B cell (primary cell): Measurements from ENCODE around the gene TLE5. TPM values are rescaled to one million over a fixed set of nuclear protein-coding genes. Genes with fewer than 3 reads are reported as not detected.

Experiments used
- ATAC-seq: fragments of 200-7000 bp; cut with Tn5 transposase; one replicate; pipeline ENCODE4 v1.10.0; 2021; ENCODE audit warnings: low read depth, mild to moderate bottlenecking, moderate number of reproducible peaks, moderate library complexity
- CTCF ChIA-PET: fragments of 350-600 bp; sonication (Branson Sonifier 250); formaldehyde crosslinking; loops from one replicate; lab custom pipeline; 2021; ENCODE audit warnings: antibody characterized with exemption, inconsistent platforms; lab: Charles Lee
- POLR2A ChIA-PET: fragments of 350-600 bp; sonication (Branson Sonifier 250); formaldehyde crosslinking; loops from one replicate; lab custom pipeline; 2021; ENCODE audit warnings: antibody characterized with exemption; lab: Charles Lee
- DNase-seq: peaks from one replicate; pipeline ENCODE4 v3.0.0; 2013
- H2AFZ ChIP-seq: 2 replicates; pipeline ENCODE4 v1.6.1; 2012; ENCODE audit warnings: mild to moderate bottlenecking, low read depth, low read length; ENCODE audit not compliant: insufficient read depth, poor library complexity, severe bottlenecking
- H3K27ac ChIP-seq, 2 donors: 1 replicate in 1 of 2; 2 replicates in 1 of 2; pipeline ENCODE4 v1.5.1; 2012 to 2013; ENCODE audit warnings: low read length in 2 of 2, mild to moderate bottlenecking in 2 of 2, moderate library complexity in 1 of 2
- H3K27me3 ChIP-seq, 4 experiments: fragments of 200-600 bp in 1 of 4; sonication (generic) in 1 of 4; replicated peaks in 1 of 4; 1 replicate in 2 of 4; 2 replicates in 2 of 4; pipeline versions ENCODE4 v1.6.1 to v1.7.0; 2013 to 2016; ENCODE audit warnings: low read length in 3 of 4, mild to moderate bottlenecking in 2 of 4, mixed read lengths in 1 of 4, moderate library complexity in 1 of 4; ENCODE audit not compliant: insufficient read depth in 4 of 4, control insufficient read depth in 3 of 4; ENCODE audit errors: control extremely low read depth in 1 of 4
- H3K36me3 ChIP-seq, 2 experiments: replicated peaks in 1 of 2; 1 replicate in 1 of 2; 2 replicates in 1 of 2; pipeline versions ENCODE4 v1.6.1 to v1.7.1; 2013; ENCODE audit warnings: low read length in 1 of 2; ENCODE audit not compliant: insufficient read depth in 2 of 2, control insufficient read depth in 1 of 2; ENCODE audit errors: control extremely low read depth in 1 of 2, extremely low read depth in 1 of 2
- H3K4me1 ChIP-seq, 2 donors: fragments of 200-600 bp in 1 of 2; sonication (generic) in 1 of 2; 1 replicate in 1 of 2; 2 replicates in 1 of 2; pipeline versions ENCODE4 v1.5.1 to v1.6.1; 2013 to 2017; ENCODE audit warnings: low read length in 2 of 2; ENCODE audit not compliant: control insufficient read depth in 2 of 2, insufficient read depth in 2 of 2
- H3K4me2 ChIP-seq: replicated peaks from 2 replicates; pipeline ENCODE3; 2012; ENCODE audit warnings: mild to moderate bottlenecking, low read depth, low read length; ENCODE audit not compliant: poor library complexity, severe bottlenecking
- H3K4me3 ChIP-seq, 5 experiments: fragments of 200-600 bp in 1 of 5; sonication (generic) in 1 of 5; 1 replicate in 3 of 5; 2 replicates in 2 of 5; pipeline versions ENCODE4 v1.5.1 to v1.7.0; 2011 to 2016; ENCODE audit warnings: low read length in 4 of 5, mild to moderate bottlenecking in 4 of 5, low read depth in 2 of 5, control low read depth in 1 of 5, moderate library complexity in 1 of 5; ENCODE audit not compliant: insufficient read depth in 1 of 5; ENCODE audit errors: control extremely low read depth in 1 of 5, extremely low read depth in 1 of 5
- H3K79me2 ChIP-seq: fragments of 200-600 bp; sonication (generic); one replicate; pipeline ENCODE4 v1.6.0; 2016; ENCODE audit warnings: low read length; ENCODE audit not compliant: control insufficient read depth, insufficient read depth
- H3K9ac ChIP-seq: fragments of 200-600 bp; sonication (generic); 2 replicates; pipeline ENCODE4 v1.6.1; 2017; ENCODE audit warnings: mild to moderate bottlenecking, low read length, moderate library complexity
- H3K9me3 ChIP-seq, 3 donors: one replicate each; pipeline versions ENCODE4 v1.6.1 to v1.7.1; 2013; ENCODE audit warnings: low read length in 2 of 3; ENCODE audit not compliant: control insufficient read depth in 2 of 3, insufficient read depth in 1 of 3; ENCODE audit errors: control extremely low read depth in 1 of 3
- H4K20me1 ChIP-seq: 2 replicates; pipeline ENCODE4 v1.6.0; 2012; ENCODE audit warnings: mild to moderate bottlenecking, low read length; ENCODE audit not compliant: insufficient read depth, control insufficient read depth, poor library complexity, severe bottlenecking
- H3K27ac Mint-ChIP-seq: one replicate; pipeline ENCODE4 v1.8.0; 2021; ENCODE audit warnings: mixed read lengths
- H3K27me3 Mint-ChIP-seq: one replicate; pipeline ENCODE4 v1.8.0; 2021; ENCODE audit warnings: mixed read lengths
- H3K4me1 Mint-ChIP-seq: one replicate; pipeline ENCODE4 v1.8.0; 2021; ENCODE audit warnings: mixed read lengths
- H3K4me3 Mint-ChIP-seq: one replicate; pipeline ENCODE4 v1.8.0; 2021; ENCODE audit warnings: mixed read lengths
- H3K9me3 Mint-ChIP-seq: one replicate; pipeline ENCODE4 v1.8.0; 2022; ENCODE audit warnings: mixed read lengths; ENCODE audit not compliant: insufficient read depth
- CTCF ChIP-seq: fragments of 200-600 bp; IDR thresholded peaks from one replicate; pipeline ENCODE4 v1.8.0; 2022; ENCODE audit warnings: antibody characterized with exemption, mild to moderate bottlenecking
- EZH2 ChIP-seq: IDR thresholded peaks from 2 replicates; pipeline ENCODE4 v1.6.1; 2012; ENCODE audit warnings: borderline replicate concordance, low read depth, mild to moderate bottlenecking, moderate library complexity, low read length; ENCODE audit not compliant: insufficient read depth, poor library complexity, severe bottlenecking
- WGBS: methylation state at CpG from one replicate; pipeline ENCODE4 v1.1.5; 2013; ENCODE audit warnings: missing lambda C conversion rate; ENCODE audit not compliant: insufficient coverage; 5-methylcytosine and 5-hydroxymethylcytosine counted together
- intact Hi-C: fragments of 100-400 bp; cut with micrococcal nuclease; formaldehyde crosslinking; loops from one replicate; pipeline ENCODE4 v1.10.0; 2022
- polyA plus RNA-seq: library from polyadenylated mRNA; depleted of rRNA; stranded (reverse); fragments of >200 nt; gene quantifications from 2 replicates; pipeline ENCODE4 v1.2.3, GENCODE V29; 2012
- total RNA-seq, 2 donors: library from RNA; stranded (reverse); fragments of 120-200 nt in 1 of 2; gene quantifications; 1 replicate in 1 of 2; 2 replicates in 1 of 2; pipeline versions ENCODE4 v1.2.3 to v1.2.4, GENCODE V29; 2013 to 2022

The TLE5 gene
- total and polyA plus RNA-seq, 2 donors (not counting 1 experiment from before 2014, with no cell fraction given): 697 to 1,132 TPM

GRCh38 chr19:3007975-3008374 is 54.3 kb downstream of the TLE5 start:
- no peaks in the 10 kb centered on the region for H3K9me3 Mint-ChIP-seq
- intact Hi-C loops: no loop called here
- POLR2A ChIA-PET: no interaction called here

More at GRCh38 chr19:3007975-3008374, 54.3 kb downstream of the TLE5 start:
- WGBS: 68% methylated on average over 4 of the region's 9 CpGs
- DNase-seq (no peak), ATAC-seq (no peak)
- H3K4me2 ChIP-seq: no peak overlapping the region
- peaks cover 0 to 3% (median 1%) of the 10 kb centered on the region in 4 experiments for H3K27me3 ChIP-seq
- Mint-ChIP-seq H3K27ac (no peak overlapping the region), H3K4me1 (no peaks in the 10 kb centered on the region), H3K4me3 (no peak overlapping the region), H3K27me3 (no peaks in the 10 kb centered on the region)
- H3K79me2 ChIP-seq: no peaks in the 10 kb centered on the region
- H3K27ac ChIP-seq: no peak overlapping the region
- no peak overlapping the region for H3K4me3 ChIP-seq
- H3K4me1 ChIP-seq: no peaks in the 10 kb centered on the region
- TF ChIP-seq EZH2: no peak
- TF ChIP-seq CTCF: no peak
- no peaks in the 10 kb centered on the region for H3K36me3 ChIP-seq
- no peak overlapping the region for H3K9ac ChIP-seq
- H2AFZ ChIP-seq: no peak overlapping the region
- no peaks in the 10 kb centered on the region for H4K20me1 ChIP-seq
- no peaks in the 10 kb centered on the region for H3K9me3 ChIP-seq
- CTCF ChIA-PET: interaction anchor here (0.6 kb wide), 1 partner anchor 400 kb away, joined by 4 read pairs; no protein-coding TSS in a partner anchor
